Esophagus squamous epithelium (tissue), 5 donors: Measurements from ENCODE around the gene C11orf21. TPM values are rescaled to one million over a fixed set of nuclear protein-coding genes. Genes with fewer than 3 reads are reported as not detected.
A peak's percentile ranks its signal among the peaks of the same experiment; 100 is the strongest.

ENCODE experiments used
- DNase-seq: peaks from one replicate; lab custom pipeline; 2025; lab: John Stamatoyannopoulos, UW
- H3K27ac ChIP-seq, 4 donors: fragments of 200-600 bp; sonication (generic); one replicate each; pipeline ENCODE4 v1.5.1; 2016 to 2019; ENCODE audit warnings: mild to moderate bottlenecking in 1 of 4
- H3K27me3 ChIP-seq, 4 donors: fragments of 200-600 bp; sonication (generic); 1 replicate in 3 of 4; 2 replicates in 1 of 4; pipeline versions ENCODE4 v1.5.1 to v1.6.0; 2017 to 2021; ENCODE audit warnings: antibody characterized with exemption in 1 of 4
- H3K36me3 ChIP-seq, 3 donors: fragments of 200-600 bp; sonication (generic); one replicate each; pipeline ENCODE4 v1.5.1; 2016 to 2019
- H3K4me1 ChIP-seq, 3 donors: fragments of 200-600 bp; sonication (generic); one replicate each; pipeline ENCODE4 v1.5.1; 2017 to 2019
- H3K4me3 ChIP-seq, 4 donors: fragments of 200-600 bp; sonication (generic); 1 replicate in 3 of 4; 2 replicates in 1 of 4; pipeline ENCODE4 v1.5.1; 2016 to 2019; ENCODE audit warnings: mild to moderate bottlenecking in 2 of 4, moderate library complexity in 1 of 4
- H3K9me3 ChIP-seq, 3 donors: fragments of 200-600 bp; sonication (generic); one replicate each; pipeline ENCODE4 v1.5.1; 2016 to 2019
- POLR2A ChIP-seq, 4 donors: fragments of 450-650 bp; IDR thresholded peaks; one replicate each; pipeline ENCODE4 v1.6.1; 2017; ENCODE audit warnings: antibody characterized with exemption in 4 of 4, mild to moderate bottlenecking in 4 of 4, moderate library complexity in 3 of 4
- WGBS, 2 donors: methylation state at CpG; one replicate each; pipeline ENCODE4 v1.1.5; 2018; 5-methylcytosine and 5-hydroxymethylcytosine counted together
- intact Hi-C: fragments of 100-400 bp; cut with DNase I; formaldehyde crosslinking; loops from one replicate; pipeline ENCODE4 v1.15.0; 2022
- total RNA-seq, 4 donors: library from RNA; depleted of rRNA; stranded (reverse); fragments of >200 nt; gene quantifications; one replicate each; pipeline ENCODE4 v1.1.0, GENCODE V29; 2016
- TF ChIP-seq, protein P1 (sequence below), 6 experiments: fragments of 450-650 bp in 4 of 6; fragments of 200-600 bp in 2 of 6; sonication (generic) in 2 of 6; IDR thresholded peaks; one replicate each; pipeline ENCODE4 v1.5.1; 2016 to 2019; ENCODE audit warnings: antibody characterized with exemption in 6 of 6, mild to moderate bottlenecking in 4 of 6, moderate library complexity in 4 of 6
- donor health status: DM: yes; HTN: yes; CAD: no.

The C11orf21 gene
- total RNA-seq, 4 donors from 2014 or later: 0.30 to 0.94 (median 0.76) TPM; not detected in 1

DNA sequence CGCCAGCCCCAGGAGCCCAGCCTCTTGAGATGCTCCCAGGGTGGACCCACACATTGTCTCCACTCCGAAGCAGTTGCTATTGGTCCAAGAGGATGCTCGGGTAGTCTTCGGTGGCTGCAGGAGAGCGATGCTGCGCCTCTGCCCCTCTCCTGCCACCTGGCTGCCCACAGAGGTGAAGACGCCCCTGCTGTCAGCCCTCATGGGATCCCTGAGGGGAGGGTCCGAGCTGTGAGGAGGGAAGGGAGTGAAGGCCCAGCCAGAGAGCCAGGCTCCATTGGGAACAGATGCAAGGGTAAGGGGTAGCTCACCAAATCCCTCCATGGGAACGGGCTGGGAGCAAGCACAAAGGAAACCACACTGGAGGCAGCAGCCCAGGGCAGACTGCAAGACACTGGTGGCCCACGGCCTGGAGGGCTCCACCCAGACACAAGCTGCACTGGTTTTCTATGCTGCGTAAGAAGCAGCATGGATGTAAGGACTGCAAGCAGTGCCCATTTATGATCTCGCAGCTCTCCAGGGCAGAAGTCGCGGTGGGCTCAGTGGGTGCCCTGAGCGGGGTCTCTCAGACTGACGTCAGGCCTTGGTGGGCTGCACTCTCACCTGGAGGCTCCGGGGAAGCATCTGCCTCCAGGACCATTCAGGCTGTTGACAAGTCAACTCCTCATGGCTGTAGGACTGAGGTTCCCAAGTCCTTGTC is 15.8 kb upstream of the C11orf21 start:
- H3K9me3 ChIP-seq: no peaks in the 10 kb centered on the region
- peaks cover 0 to 47% (median 0%) of the 10 kb centered on the region in 4 donors for H3K27me3 ChIP-seq
- TF ChIP-seq, protein P1, sequence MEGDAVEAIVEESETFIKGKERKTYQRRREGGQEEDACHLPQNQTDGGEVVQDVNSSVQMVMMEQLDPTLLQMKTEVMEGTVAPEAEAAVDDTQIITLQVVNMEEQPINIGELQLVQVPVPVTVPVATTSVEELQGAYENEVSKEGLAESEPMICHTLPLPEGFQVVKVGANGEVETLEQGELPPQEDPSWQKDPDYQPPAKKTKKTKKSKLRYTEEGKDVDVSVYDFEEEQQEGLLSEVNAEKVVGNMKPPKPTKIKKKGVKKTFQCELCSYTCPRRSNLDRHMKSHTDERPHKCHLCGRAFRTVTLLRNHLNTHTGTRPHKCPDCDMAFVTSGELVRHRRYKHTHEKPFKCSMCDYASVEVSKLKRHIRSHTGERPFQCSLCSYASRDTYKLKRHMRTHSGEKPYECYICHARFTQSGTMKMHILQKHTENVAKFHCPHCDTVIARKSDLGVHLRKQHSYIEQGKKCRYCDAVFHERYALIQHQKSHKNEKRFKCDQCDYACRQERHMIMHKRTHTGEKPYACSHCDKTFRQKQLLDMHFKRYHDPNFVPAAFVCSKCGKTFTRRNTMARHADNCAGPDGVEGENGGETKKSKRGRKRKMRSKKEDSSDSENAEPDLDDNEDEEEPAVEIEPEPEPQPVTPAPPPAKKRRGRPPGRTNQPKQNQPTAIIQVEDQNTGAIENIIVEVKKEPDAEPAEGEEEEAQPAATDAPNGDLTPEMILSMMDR (IDR thresholded peaks at IDR 0.05): no peak
- TF ChIP-seq POLR2A (IDR thresholded peaks at IDR 0.05): no peak
- no peak overlapping the region for H3K27ac ChIP-seq
- intact Hi-C loops: no loop called here
- peaks cover 12 to 43% (median 19%) of the 10 kb centered on the region in 3 donors for H3K4me1 ChIP-seq
- 88 to 91% methylated on average over 4 to 10 of the region's 17 CpGs for WGBS, 2 donors
- H3K36me3 ChIP-seq: no peaks in the 10 kb centered on the region
- no peak overlapping the region for H3K4me3 ChIP-seq
- DNase-seq: no peak

DNA sequence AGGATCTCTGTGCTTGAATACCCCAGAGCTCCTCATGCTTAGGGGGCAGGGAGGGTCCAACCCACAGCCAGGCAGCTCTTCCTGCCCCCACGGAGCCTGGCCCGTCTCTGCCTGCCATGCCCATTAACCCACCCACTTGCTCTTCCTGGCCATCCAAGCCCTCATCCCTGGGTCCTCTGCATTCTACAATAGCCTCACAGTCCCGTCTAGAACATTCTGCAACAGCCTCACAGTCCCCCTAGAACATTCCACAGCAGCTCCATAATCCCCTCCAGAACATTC is 15.2 kb upstream of the C11orf21 start:
- Histone ChIP-seq H3K36me3 (no peaks in the 10 kb centered on the region), H3K9me3 (no peaks in the 10 kb centered on the region), H3K27me3 (peaks cover 0 to 46% (median 0%) of the 10 kb centered on the region in 4 donors), H3K27ac (no peak overlapping the region), H3K4me3 (no peak overlapping the region), H3K4me1 (peaks cover 12 to 49% (median 25%) of the 10 kb centered on the region in 3 donors)
- TF ChIP-seq, protein P1 (IDR thresholded peaks at IDR 0.05): no peak
- TF ChIP-seq POLR2A (IDR thresholded peaks at IDR 0.05): no peak
- DNase-seq: no peak
- intact Hi-C loops: no loop called here
- 63 to 86% methylated on average over 1 to 3 of the region's 3 CpGs for WGBS, 2 donors

DNA sequence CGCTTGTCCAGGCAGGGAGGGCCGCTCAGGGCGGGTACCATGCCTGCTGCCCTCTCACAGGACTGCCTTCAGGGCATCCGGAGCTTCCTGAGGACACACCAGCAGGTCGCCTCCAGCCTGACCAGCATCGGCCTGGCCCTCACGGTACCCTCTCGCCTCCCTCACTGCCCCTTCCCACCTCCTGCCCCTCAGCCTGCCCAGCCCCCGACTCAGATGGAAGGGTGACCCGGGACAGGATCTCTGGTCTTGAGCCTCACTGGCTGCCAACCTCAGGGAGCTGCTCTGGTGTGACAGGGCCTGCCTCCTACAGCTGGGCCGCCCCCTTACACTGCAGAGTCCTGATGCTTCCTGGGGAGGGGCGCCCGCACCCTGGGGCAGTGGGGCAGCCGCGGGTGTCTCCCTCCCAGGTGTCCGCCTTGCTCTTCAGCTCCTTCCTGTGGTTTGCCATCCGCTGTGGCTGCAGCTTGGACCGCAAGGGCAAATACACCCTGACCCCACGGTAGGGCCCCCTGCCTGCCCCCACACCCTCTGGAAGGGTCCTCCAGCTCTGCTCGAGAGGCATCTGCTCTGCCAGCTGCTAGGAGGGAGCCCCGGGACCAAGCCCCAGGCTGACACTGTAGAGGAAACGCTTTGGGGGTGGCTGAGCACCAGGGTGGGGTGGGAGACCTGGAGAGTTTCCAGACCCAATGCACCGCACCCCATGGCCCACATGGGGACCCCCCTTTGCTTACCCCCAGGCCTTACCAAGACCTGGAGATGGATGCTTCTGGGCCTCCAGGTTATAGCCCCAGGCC is 14.6 kb upstream of the C11orf21 start:
- DNase-seq: no peak
- H3K4me3 ChIP-seq: no peak overlapping the region
- H3K27me3 ChIP-seq: peaks cover 0 to 40% (median 0%) of the 10 kb centered on the region in 4 donors
- no peaks in the 10 kb centered on the region for H3K9me3 ChIP-seq
- intact Hi-C loops: no loop called here
- peak overlapping the region in 1 of 4 donors; percentile 85 for H3K27ac ChIP-seq
- H3K36me3 ChIP-seq: no peaks in the 10 kb centered on the region
- WGBS, 2 donors: 80 to 89% methylated on average over 4 to 5 of the region's 23 CpGs
- H3K4me1 ChIP-seq: peaks cover 14 to 54% (median 30%) of the 10 kb centered on the region in 3 donors
- TF ChIP-seq POLR2A (IDR thresholded peaks at IDR 0.05): no peak
- TF ChIP-seq, protein P1 (IDR thresholded peaks at IDR 0.05): no peak

DNA sequence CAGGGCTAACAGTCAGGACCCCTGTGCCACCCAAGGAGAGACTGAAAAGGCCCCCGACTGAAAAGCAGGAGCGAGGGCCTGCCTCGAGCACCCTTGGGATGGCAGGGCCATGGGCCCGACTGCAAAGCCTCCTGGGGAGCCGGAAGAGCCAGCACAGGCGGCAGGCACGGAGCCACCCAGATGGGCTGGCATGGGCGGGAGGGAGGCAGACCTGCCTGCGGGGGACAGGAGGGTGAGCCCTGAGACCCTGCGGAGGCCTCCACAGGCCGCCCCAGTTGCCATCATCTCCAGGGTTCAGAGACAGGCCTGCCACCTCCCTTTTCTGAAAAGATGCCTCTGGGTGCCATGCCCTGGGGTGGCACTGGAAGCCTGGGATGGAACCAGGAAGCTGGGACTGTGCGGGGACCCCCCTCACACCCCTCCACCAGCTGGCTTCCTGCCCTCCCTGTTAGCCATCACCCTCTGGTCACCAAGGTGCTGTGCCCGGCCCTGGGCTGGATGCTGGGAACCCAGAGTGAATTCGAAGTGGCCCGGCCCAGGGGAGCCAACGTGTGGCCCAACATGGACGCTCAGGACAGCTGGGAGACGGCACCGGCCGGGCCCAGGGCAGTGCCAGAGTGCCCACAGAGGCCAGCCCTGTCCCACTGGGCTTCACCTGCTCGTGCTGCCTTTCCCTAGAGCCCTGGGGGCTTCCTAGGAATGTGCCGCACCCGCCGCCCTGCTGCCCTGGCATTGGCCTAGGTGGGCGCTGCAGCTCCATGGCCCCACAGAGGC is 13.9 kb upstream of the C11orf21 start:
- intact Hi-C loops: no loop called here
- TF ChIP-seq, protein P1 (IDR thresholded peaks at IDR 0.05): no peak
- no peak for TF ChIP-seq POLR2A (IDR thresholded peaks at IDR 0.05)
- peak overlapping the region in 1 of 4 donors; percentile 37 for H3K4me3 ChIP-seq
- H3K9me3 ChIP-seq: no peaks in the 10 kb centered on the region
- H3K4me1 ChIP-seq: peaks cover 16 to 53% (median 30%) of the 10 kb centered on the region in 3 donors
- H3K27me3 ChIP-seq: peaks cover 0 to 33% (median 0%) of the 10 kb centered on the region in 4 donors
- WGBS, 2 donors: 13 to 47% methylated on average over 1 to 7 of the region's 25 CpGs
- H3K27ac ChIP-seq: peak overlapping the region; percentile 62 to 85 (median 74)
- H3K36me3 ChIP-seq: no peaks in the 10 kb centered on the region
- DNase-seq: no peak
